Mucosa of descending colon (tissue), 3 donors: ENCODE measurements around the gene CHRNA3. TPM values are rescaled to one million over a fixed set of nuclear protein-coding genes. Genes with fewer than 3 reads are reported as not detected.

ENCODE experiments used
- ATAC-seq: fragments of 200-7000 bp; cut with Tn5 transposase; one replicate; pipeline ENCODE4 v1.9.1; 2020; ENCODE audit warnings: mild to moderate bottlenecking, moderate library complexity
- DNase-seq, 3 donors: peaks; one replicate each; pipeline ENCODE4 v3.0.0-alpha.2; 2020
- H3K36me3 ChIP-seq: fragments of 200-600 bp; one replicate; pipeline ENCODE4 v1.8.0; 2021; ENCODE audit warnings: low read depth, mild to moderate bottlenecking
- H3K4me1 ChIP-seq: fragments of 200-600 bp; one replicate; pipeline ENCODE4 v1.8.0; 2021; ENCODE audit warnings: low read depth, mild to moderate bottlenecking
- H3K4me3 ChIP-seq: fragments of 200-600 bp; one replicate; pipeline ENCODE4 v1.8.0; 2021; ENCODE audit warnings: mild to moderate bottlenecking
- H3K9me3 ChIP-seq: fragments of 200-600 bp; one replicate; pipeline ENCODE4 v1.8.0; 2021; ENCODE audit warnings: mild to moderate bottlenecking
- intact Hi-C, 2 donors: fragments of 100-400 bp; cut with DNase I in 1 of 2; cut with micrococcal nuclease in 1 of 2; formaldehyde crosslinking; loops; one replicate each; pipeline versions ENCODE4 v1.11.0 to v1.11.1; 2022; cut with DNase I, micrococcal nuclease
- total RNA-seq, 3 donors: library from RNA; stranded (reverse); fragmentation: NEBNext Ultra II Directional in 2 of 3; extraction: Animal tissue kit (Norgen Biotek cat#: 25700) in 2 of 3; gene quantifications; one replicate each; pipeline versions ENCODE4 v1.2.1 to v1.2.4, GENCODE V29; 2021 to 2023
- TF ChIP-seq, protein P1 (sequence below): fragments of 200-600 bp; IDR thresholded peaks from one replicate; pipeline ENCODE4 v1.8.0; 2022; ENCODE audit warnings: antibody characterized with exemption, mild to moderate bottlenecking
- donor health status: DM: no; HTN: no; CAD: no; lungs with moderate emphysema.
- donor health status: DM: no; HTN: no; CAD: no.
- donor health status: DM: no; HTN: yes; CAD: no.

Gene CHRNA3
- total RNA-seq, 3 donors from 2014 or later: 1.9 to 13.9 (median 4.8) TPM

DNA sequence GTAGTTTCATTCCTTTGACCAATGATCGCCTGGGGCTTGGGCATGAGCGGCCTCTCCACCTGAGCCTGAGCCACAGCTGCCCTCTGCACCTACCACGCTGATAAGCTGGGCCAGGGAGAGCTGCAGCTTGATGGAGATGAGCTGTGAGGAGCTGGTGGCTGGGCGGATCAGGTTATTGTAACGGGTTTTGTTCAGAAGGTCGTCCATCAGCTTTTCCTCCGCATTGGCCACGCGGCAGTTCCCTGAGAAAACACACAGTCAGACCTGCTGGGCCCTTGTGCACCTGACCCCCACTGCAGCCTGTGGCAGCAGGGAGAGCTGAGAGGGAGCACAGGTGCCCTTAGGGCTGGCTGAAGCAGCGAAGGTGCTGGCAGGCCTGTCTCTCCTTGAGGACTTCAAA, 14.6 kb upstream of the CHRNA3 start:
- DNase-seq: no peak
- TF ChIP-seq, protein P1, sequence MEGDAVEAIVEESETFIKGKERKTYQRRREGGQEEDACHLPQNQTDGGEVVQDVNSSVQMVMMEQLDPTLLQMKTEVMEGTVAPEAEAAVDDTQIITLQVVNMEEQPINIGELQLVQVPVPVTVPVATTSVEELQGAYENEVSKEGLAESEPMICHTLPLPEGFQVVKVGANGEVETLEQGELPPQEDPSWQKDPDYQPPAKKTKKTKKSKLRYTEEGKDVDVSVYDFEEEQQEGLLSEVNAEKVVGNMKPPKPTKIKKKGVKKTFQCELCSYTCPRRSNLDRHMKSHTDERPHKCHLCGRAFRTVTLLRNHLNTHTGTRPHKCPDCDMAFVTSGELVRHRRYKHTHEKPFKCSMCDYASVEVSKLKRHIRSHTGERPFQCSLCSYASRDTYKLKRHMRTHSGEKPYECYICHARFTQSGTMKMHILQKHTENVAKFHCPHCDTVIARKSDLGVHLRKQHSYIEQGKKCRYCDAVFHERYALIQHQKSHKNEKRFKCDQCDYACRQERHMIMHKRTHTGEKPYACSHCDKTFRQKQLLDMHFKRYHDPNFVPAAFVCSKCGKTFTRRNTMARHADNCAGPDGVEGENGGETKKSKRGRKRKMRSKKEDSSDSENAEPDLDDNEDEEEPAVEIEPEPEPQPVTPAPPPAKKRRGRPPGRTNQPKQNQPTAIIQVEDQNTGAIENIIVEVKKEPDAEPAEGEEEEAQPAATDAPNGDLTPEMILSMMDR: no peak
- Histone ChIP-seq H3K4me3 (no peak overlapping the region), H3K9me3 (no peaks in the 10 kb centered on the region), H3K36me3 (no peaks in the 10 kb centered on the region), H3K4me1 (no peaks in the 10 kb centered on the region)
- ATAC-seq: no peak
- intact Hi-C loops: no loop called here

DNA sequence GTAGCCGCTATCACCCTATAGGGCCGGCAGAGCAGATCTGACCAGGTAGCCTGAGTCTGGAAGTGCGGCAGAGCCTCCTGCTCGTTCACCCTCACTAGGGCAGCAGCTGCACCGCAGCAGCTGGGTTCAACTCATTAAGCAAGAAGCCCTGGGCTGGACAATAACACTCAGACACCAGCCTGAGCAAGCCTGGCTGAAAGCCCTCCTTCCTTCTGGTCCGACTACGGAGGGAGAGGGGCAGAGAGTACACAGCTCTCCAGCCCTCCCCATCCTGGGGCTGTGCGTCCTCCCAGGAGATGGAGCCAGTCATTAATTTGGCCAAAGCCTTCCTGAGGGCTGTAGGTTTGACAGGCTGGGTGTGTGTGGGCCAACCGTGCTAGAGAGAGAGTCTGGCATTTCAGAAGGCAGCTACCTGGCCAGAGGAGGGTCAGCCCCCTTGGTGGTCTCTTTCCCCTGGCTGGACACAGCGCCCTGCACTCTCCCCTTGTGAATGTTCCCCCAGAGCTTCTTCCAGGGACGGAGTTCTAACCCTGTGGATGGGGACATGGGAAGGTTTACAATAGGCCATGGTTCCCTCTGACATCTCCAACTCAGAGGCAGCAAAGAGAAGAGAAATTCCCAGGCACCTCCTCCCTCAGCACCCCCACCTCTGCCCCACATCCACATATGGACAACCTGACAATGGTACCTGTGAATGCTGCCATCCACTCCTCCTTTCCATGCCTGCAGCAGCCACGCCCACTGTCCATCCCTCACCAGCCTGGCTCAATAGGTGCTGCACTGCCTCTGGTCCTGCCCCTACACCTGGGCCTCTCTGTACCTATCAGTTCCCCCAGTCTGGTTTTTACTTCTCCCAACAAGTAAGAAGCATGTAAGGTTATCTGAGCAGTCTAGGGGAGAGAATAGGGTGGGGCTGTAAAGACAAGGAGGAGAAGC, 13.7 kb upstream of the CHRNA3 start:
- intact Hi-C loops: no loop called here
- no peak for ATAC-seq

DNA sequence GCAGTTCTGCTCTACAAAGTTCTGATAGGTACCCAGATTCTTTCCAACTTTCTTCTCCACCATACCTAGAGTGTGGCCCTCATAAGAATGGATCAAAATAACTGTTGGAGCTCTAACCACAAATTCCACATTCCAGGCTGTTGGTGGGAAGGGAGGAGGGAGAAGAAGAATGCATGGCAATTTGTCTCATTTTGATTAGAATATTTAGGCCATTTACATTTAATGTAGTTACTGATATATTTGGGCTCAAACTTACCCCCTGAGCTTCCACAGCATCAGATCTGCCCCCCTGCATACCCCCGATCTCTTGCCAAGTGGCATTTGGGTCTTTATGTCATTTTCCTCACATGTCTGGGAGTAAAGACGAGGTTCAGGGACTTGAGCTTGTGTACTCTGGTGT, 12.6 kb upstream of the CHRNA3 start:
- no peaks in the 10 kb centered on the region for H3K36me3 ChIP-seq
- no peaks in the 10 kb centered on the region for H3K9me3 ChIP-seq
- no peaks in the 10 kb centered on the region for H3K4me1 ChIP-seq
- no peak for ATAC-seq
- DNase-seq: no peak
- TF ChIP-seq, protein P1: no peak
- no peak overlapping the region for H3K4me3 ChIP-seq
- intact Hi-C loops: no loop called here

More for the DNA sequence above, 13.7 kb upstream of the CHRNA3 start:
- no peaks in the 10 kb centered on the region for H3K4me1 ChIP-seq
- DNase-seq: no peak
- no peaks in the 10 kb centered on the region for H3K36me3 ChIP-seq
- TF ChIP-seq, protein P1: no peak
- H3K9me3 ChIP-seq: no peaks in the 10 kb centered on the region
- H3K4me3 ChIP-seq: no peak overlapping the region

DNA sequence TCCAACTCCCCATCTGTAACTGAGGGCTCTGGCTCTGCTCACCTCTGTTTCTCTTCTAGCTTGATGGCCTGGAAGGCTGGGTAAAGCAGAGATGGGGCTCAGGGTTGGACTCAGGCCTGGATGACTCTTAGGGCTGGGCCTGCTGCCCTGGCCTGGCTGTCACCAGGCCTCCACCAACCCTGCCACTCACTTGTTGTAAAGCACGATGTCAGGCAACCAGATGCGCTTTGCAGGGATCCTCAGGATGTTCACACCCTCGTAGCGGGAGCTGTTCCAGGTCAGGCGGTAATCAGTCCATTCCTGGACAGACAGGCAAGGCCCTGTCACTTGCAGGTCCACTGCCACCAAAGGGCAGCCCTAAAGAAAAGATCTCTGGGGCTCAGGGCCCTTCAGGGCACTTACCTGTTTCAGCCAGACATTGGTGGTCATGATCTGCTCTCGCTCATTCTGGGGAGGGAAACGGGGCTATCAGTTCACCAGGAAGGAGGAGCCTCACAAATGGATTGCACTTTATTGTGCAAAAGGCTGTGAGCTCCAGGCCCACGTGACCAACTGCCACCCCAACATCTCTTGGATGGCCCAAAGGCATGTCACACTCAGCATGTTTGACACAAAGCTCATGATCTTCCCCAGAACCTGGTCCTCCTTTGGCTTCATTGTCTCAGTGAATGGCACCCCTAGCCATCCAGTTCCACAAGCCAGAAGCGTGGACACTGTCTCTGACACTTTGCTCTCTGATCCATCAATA, 10.3 kb upstream of the CHRNA3 start:
- no peak for DNase-seq
- TF ChIP-seq, protein P1: no peak
- no peak for ATAC-seq

DNA sequence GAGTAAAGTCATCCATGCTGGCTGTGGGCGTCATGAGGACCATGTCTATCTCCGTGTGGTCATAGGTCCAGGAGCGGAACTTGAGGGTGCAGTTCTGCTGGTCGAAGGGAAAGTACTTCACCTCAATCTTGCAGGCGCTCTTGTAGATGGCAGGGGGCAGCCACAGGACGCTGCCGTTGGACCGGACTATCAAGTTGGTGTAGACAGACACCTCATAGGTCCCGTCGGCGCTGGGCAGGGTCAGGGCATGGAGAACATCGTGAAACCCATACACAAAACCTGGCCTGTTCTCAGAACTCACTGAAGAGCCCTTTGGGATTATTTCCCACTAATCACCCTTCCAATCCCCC, 8.9 kb upstream of the CHRNA3 start:
- Histone ChIP-seq H3K4me1 (no peaks in the 10 kb centered on the region), H3K4me3 (no peak overlapping the region), H3K9me3 (no peaks in the 10 kb centered on the region), H3K36me3 (no peaks in the 10 kb centered on the region)
- ATAC-seq: no peak
- TF ChIP-seq, protein P1: no peak
- DNase-seq: no peak
- intact Hi-C loops: no loop called here

More for the DNA sequence above, 10.3 kb upstream of the CHRNA3 start:
- intact Hi-C loops: no loop called here
- Histone ChIP-seq H3K9me3 (no peaks in the 10 kb centered on the region), H3K4me3 (no peak overlapping the region), H3K4me1 (no peaks in the 10 kb centered on the region), H3K36me3 (no peaks in the 10 kb centered on the region)
